ENCODE measurements around the gene SEPTIN8.

Gene SEPTIN8

GRCh38 chr5:132754947-132755346, 22.1 kb downstream of the SEPTIN8 start:
- H3K4me3 ChIP-seq (ENCODE audit: low read depth, low read length) = no peak overlapping the region
- peak; percentile 29 for TF ChIP-seq ZNF654 (tag by site-specific recombination; IDR thresholded peaks at IDR 0.05; ENCODE audit: low read depth)
- no peak for TF ChIP-seq TRIM28 (IDR thresholded peaks at IDR 0.05; ENCODE audit: borderline replicate concordance, low read length)
- TF ChIP-seq PRDM6 (tag by site-specific recombination; IDR thresholded peaks at IDR 0.05) = no peak
- peak; percentile 42; the same call in 1 of the 2 replicates for TF ChIP-seq PRDM1 (tag by site-specific recombination; IDR thresholded peaks at IDR 0.05)
- no peak for TF ChIP-seq ZNF837 (tag by site-specific recombination; IDR thresholded peaks at IDR 0.05)
- TF ChIP-seq CTCF (tag by site-specific recombination; IDR thresholded peaks at IDR 0.05) = peak; percentile 30; the same call in 1 of the 2 replicates
- TF ChIP-seq GLIS1 (tag by site-specific recombination; IDR thresholded peaks at IDR 0.05) = peak; percentile 66
- peak; percentile 86 for TF ChIP-seq ZIC2 (tag by site-specific recombination; IDR thresholded peaks at IDR 0.05)
- TF ChIP-seq PRDM10 (tag by site-specific recombination; IDR thresholded peaks at IDR 0.05) = peak; percentile 63
- TF ChIP-seq ZFP69B (tag by site-specific recombination; IDR thresholded peaks at IDR 0.05) = no peak
- POLR2A ChIA-PET = interaction anchor here (0.8 to 1.8 kb wide), 3 partner anchors 17 to 65 kb away, joined by 3 to 6 read pairs (median 4); partner anchors contain the start of gene KIF3A
- no peaks in the 10 kb centered on the region for H3K4me1 ChIP-seq (ENCODE audit: control insufficient read depth, insufficient read depth, low read length)
- no peak overlapping the region for H3K27ac ChIP-seq (ENCODE audit: extremely low read depth, low read depth, low read length)
- CTCF ChIA-PET = interaction anchor here (0.7 to 6.9 kb wide), 10 partner anchors 9 to 1244 kb away, joined by 3 to 58 read pairs (median 4); partner anchors contain the start of genes GDF9 and UQCRQ
- H3K36me3 ChIP-seq (ENCODE audit: control insufficient read depth in 2 of 2, insufficient read depth in 1 of 2, low read length in 2 of 2) = peaks cover 0 to 37% of the 10 kb centered on the region in 2 experiments; a peak in 2 of 3 replicates
- no peaks in the 10 kb centered on the region for H3K9me3 ChIP-seq (ENCODE audit: control insufficient read depth, insufficient read depth, low read depth, low read length)

GRCh38 chr5:132754111-132754510, 22.9 kb downstream of the SEPTIN8 start:
- H3K4me1 ChIP-seq (ENCODE audit: control insufficient read depth, insufficient read depth, low read length) = no peaks in the 10 kb centered on the region
- POLR2A ChIA-PET = interaction anchor here (1.2 to 1.8 kb wide), 2 partner anchors 17 to 66 kb away, joined by 4 to 6 read pairs; partner anchors contain the start of gene KIF3A

More at GRCh38 chr5:132754111-132754510, 22.9 kb downstream of the SEPTIN8 start:
- no peak overlapping the region for H3K27ac ChIP-seq (ENCODE audit: extremely low read depth, low read depth, low read length)
- TF ChIP-seq ZNF221 (tag by site-specific recombination; IDR thresholded peaks at IDR 0.05; ENCODE audit: borderline replicate concordance) (no peak), SP7 (tag by site-specific recombination; IDR thresholded peaks at IDR 0.05) (no peak), ZBTB10 (tag by site-specific recombination; IDR thresholded peaks at IDR 0.05) (no peak)
- H3K9me3 ChIP-seq (ENCODE audit: control insufficient read depth, insufficient read depth, low read depth, low read length) = no peaks in the 10 kb centered on the region
- peaks cover 0 to 28% of the 10 kb centered on the region in 2 experiments; a peak in 2 of 3 replicates for H3K36me3 ChIP-seq (ENCODE audit: control insufficient read depth in 2 of 2, insufficient read depth in 1 of 2, low read length in 2 of 2)
- CTCF ChIA-PET = interaction anchor here (0.7 to 6.9 kb wide), 8 partner anchors 10 to 112 kb away, joined by 3 to 58 read pairs (median 3); partner anchors contain the start of genes GDF9 and UQCRQ
- no peak overlapping the region for H3K4me3 ChIP-seq (ENCODE audit: low read depth, low read length)
